NCI-H69 (cell line): ENCODE measurements around the gene GNAS-AS1.

Experiments used
- DNase-seq: peaks from one replicate; lab custom pipeline; 2025; lab: John Stamatoyannopoulos, UW

GNAS-AS1 gene

GRCh38 chr20:58778760-58779159 is 71.9 kb downstream of the GNAS-AS1 start:
- DNase-seq, result no peak

- no peak for DNase-seq
These were observed 73.0 kb downstream of the GNAS-AS1 start for GRCh38 chr20:58777657-58778056.

GRCh38 chr20:58776109-58776508 is 74.6 kb downstream of the GNAS-AS1 start:
- no peak for DNase-seq

- DNase-seq, result no peak
These were observed 75.3 kb downstream of the GNAS-AS1 start for GRCh38 chr20:58775371-58775770.

- no peak for DNase-seq
These were observed 75.9 kb downstream of the GNAS-AS1 start for GRCh38 chr20:58774667-58775263.

GRCh38 chr20:58774214-58774613 is 76.5 kb downstream of the GNAS-AS1 start:
- DNase-seq, result no peak

GRCh38 chr20:58772786-58773185 is 77.9 kb downstream of the GNAS-AS1 start:
- DNase-seq, result no peak
